ENCODE measurements around the gene CEP41. TPM values are rescaled to one million over a fixed set of nuclear protein-coding genes. Genes with fewer than 3 reads are reported as not detected.

The CEP41 gene
- total and polyA plus RNA-seq, 2 experiments from 2014 or later: 17.4 to 25.0 TPM

DNA sequence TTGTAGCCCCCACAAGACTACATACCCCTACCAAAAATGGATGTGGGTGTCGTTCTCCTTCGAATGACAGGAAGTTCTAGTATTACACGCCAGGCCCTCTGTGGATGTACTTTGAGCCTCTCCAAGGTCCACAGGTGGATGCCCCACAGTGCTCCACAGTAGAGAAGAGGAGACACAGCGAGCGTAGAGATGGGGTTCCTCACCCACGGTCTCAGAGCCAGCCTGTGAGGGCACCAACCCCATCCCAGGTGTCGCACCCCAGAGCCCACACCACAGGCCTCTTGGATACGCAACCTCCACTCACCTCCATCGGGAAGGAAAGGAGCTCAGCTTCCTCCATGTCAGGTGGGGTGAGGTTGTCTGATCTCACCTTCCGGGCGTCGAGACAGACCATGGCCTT, 93.9 kb downstream of the CEP41 start (continued):
- TF ChIP-seq, protein P1, sequence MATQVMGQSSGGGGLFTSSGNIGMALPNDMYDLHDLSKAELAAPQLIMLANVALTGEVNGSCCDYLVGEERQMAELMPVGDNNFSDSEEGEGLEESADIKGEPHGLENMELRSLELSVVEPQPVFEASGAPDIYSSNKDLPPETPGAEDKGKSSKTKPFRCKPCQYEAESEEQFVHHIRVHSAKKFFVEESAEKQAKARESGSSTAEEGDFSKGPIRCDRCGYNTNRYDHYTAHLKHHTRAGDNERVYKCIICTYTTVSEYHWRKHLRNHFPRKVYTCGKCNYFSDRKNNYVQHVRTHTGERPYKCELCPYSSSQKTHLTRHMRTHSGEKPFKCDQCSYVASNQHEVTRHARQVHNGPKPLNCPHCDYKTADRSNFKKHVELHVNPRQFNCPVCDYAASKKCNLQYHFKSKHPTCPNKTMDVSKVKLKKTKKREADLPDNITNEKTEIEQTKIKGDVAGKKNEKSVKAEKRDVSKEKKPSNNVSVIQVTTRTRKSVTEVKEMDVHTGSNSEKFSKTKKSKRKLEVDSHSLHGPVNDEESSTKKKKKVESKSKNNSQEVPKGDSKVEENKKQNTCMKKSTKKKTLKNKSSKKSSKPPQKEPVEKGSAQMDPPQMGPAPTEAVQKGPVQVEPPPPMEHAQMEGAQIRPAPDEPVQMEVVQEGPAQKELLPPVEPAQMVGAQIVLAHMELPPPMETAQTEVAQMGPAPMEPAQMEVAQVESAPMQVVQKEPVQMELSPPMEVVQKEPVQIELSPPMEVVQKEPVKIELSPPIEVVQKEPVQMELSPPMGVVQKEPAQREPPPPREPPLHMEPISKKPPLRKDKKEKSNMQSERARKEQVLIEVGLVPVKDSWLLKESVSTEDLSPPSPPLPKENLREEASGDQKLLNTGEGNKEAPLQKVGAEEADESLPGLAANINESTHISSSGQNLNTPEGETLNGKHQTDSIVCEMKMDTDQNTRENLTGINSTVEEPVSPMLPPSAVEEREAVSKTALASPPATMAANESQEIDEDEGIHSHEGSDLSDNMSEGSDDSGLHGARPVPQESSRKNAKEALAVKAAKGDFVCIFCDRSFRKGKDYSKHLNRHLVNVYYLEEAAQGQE (IDR thresholded peaks at IDR 0.05; ENCODE audit: unreplicated experiment): no peak
- no peak for TF ChIP-seq ZNF114 (CRISPR knock-in tag; IDR thresholded peaks at IDR 0.05)
- no peak for TF ChIP-seq ZNF331 (CRISPR knock-in tag; IDR thresholded peaks at IDR 0.05; ENCODE audit: low read depth)
- no peak for TF ChIP-seq CREB1 (CRISPR knock-in tag; IDR thresholded peaks at IDR 0.05; ENCODE audit: low read depth)

DNA sequence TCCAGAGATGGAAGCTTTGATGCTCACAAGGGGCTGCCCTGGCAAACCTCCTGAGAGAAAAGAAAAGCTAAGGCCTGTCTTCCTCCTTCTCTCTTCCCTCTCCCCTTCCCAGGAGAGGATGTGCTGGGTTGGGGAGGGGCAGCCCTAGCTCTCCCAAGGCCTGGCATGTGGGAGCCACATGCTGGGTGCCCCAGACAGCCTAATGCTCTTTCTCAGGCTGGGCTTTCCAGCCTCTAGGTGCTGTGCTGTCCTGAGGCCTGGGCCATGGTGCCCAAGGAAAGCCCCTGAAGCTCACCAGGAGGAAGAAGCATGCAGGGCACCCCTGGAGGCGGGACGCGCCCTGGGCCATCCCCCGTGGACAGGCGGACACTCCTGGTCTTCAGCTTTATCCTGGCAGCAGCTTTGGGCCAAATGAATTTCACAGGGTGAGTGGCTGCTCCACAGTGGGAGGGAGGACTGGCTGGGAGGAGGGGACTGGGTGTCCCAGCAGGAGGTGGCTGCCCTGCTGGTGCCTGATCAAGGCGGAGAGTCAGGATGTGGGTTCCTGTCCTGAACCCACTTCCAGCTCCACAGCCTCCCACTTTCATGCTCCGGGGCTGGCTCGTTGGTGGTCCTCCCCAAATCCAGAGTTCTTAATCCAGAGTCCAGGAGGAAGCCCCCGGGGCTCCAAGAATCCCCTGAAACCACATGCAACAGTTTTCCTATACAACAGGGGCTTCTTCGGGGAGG, 94.5 kb downstream of the CEP41 start:
- no peak overlapping the region for H3K27ac ChIP-seq (ENCODE audit: low read depth)
- no peaks in the 10 kb centered on the region for H3K36me3 ChIP-seq (ENCODE audit: insufficient read depth)
- no peaks in the 10 kb centered on the region for H4K20me1 ChIP-seq (replicated peaks; ENCODE audit: insufficient read depth)
- H3K79me2 ChIP-seq (replicated peaks; ENCODE audit: insufficient read depth): no peaks in the 10 kb centered on the region
- H3K27me3 ChIP-seq (ENCODE audit: insufficient read depth): no peaks in the 10 kb centered on the region
- H3F3A ChIP-seq (replicated peaks; ENCODE audit: low read depth): no peaks in the 10 kb centered on the region
- H3K9me2 ChIP-seq (ENCODE audit: insufficient read depth): peaks cover 3% of the 10 kb centered on the region; the same call in 1 of the 2 replicates
- DNase-seq (ENCODE audit: low spot score) (no peak), ATAC-seq (no peak)
- Mint-ChIP-seq H3K27me3 (ENCODE audit: insufficient read depth, low read depth, poor library complexity) (peaks cover 17% of the 10 kb centered on the region), H3K36me3 (ENCODE audit: low read depth) (no peaks in the 10 kb centered on the region; the same call in 2 of the 3 replicates), H3K9me3 (0 out of 3 replicates have a peak, but pooled peaks cover 3% of the 10 kb centered on the region), H3K4me1 (peaks cover 25% of the 10 kb centered on the region), H3K27ac (no peak overlapping the region), H3K4me3 (no peak overlapping the region)
- no peak overlapping the region for H3K4me3 ChIP-seq
- TF ChIP-seq, protein P2, sequence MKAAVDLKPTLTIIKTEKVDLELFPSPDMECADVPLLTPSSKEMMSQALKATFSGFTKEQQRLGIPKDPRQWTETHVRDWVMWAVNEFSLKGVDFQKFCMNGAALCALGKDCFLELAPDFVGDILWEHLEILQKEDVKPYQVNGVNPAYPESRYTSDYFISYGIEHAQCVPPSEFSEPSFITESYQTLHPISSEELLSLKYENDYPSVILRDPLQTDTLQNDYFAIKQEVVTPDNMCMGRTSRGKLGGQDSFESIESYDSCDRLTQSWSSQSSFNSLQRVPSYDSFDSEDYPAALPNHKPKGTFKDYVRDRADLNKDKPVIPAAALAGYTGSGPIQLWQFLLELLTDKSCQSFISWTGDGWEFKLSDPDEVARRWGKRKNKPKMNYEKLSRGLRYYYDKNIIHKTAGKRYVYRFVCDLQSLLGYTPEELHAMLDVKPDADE (IDR thresholded peaks at IDR 0.05): no peak
- TF ChIP-seq, protein P3, sequence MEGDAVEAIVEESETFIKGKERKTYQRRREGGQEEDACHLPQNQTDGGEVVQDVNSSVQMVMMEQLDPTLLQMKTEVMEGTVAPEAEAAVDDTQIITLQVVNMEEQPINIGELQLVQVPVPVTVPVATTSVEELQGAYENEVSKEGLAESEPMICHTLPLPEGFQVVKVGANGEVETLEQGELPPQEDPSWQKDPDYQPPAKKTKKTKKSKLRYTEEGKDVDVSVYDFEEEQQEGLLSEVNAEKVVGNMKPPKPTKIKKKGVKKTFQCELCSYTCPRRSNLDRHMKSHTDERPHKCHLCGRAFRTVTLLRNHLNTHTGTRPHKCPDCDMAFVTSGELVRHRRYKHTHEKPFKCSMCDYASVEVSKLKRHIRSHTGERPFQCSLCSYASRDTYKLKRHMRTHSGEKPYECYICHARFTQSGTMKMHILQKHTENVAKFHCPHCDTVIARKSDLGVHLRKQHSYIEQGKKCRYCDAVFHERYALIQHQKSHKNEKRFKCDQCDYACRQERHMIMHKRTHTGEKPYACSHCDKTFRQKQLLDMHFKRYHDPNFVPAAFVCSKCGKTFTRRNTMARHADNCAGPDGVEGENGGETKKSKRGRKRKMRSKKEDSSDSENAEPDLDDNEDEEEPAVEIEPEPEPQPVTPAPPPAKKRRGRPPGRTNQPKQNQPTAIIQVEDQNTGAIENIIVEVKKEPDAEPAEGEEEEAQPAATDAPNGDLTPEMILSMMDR (conservative IDR thresholded peaks at IDR 0.05; ENCODE audit: low read depth in 2 of 2): no peak
- no peak for TF ChIP-seq JUNB (IDR thresholded peaks at IDR 0.05; ENCODE audit: unreplicated experiment)
- no peak for TF ChIP-seq POLR2AphosphoS5 (IDR thresholded peaks at IDR 0.05; ENCODE audit: low read depth)
- TF ChIP-seq ZNF114 (CRISPR knock-in tag; IDR thresholded peaks at IDR 0.05): no peak
- TF ChIP-seq, protein P4, sequence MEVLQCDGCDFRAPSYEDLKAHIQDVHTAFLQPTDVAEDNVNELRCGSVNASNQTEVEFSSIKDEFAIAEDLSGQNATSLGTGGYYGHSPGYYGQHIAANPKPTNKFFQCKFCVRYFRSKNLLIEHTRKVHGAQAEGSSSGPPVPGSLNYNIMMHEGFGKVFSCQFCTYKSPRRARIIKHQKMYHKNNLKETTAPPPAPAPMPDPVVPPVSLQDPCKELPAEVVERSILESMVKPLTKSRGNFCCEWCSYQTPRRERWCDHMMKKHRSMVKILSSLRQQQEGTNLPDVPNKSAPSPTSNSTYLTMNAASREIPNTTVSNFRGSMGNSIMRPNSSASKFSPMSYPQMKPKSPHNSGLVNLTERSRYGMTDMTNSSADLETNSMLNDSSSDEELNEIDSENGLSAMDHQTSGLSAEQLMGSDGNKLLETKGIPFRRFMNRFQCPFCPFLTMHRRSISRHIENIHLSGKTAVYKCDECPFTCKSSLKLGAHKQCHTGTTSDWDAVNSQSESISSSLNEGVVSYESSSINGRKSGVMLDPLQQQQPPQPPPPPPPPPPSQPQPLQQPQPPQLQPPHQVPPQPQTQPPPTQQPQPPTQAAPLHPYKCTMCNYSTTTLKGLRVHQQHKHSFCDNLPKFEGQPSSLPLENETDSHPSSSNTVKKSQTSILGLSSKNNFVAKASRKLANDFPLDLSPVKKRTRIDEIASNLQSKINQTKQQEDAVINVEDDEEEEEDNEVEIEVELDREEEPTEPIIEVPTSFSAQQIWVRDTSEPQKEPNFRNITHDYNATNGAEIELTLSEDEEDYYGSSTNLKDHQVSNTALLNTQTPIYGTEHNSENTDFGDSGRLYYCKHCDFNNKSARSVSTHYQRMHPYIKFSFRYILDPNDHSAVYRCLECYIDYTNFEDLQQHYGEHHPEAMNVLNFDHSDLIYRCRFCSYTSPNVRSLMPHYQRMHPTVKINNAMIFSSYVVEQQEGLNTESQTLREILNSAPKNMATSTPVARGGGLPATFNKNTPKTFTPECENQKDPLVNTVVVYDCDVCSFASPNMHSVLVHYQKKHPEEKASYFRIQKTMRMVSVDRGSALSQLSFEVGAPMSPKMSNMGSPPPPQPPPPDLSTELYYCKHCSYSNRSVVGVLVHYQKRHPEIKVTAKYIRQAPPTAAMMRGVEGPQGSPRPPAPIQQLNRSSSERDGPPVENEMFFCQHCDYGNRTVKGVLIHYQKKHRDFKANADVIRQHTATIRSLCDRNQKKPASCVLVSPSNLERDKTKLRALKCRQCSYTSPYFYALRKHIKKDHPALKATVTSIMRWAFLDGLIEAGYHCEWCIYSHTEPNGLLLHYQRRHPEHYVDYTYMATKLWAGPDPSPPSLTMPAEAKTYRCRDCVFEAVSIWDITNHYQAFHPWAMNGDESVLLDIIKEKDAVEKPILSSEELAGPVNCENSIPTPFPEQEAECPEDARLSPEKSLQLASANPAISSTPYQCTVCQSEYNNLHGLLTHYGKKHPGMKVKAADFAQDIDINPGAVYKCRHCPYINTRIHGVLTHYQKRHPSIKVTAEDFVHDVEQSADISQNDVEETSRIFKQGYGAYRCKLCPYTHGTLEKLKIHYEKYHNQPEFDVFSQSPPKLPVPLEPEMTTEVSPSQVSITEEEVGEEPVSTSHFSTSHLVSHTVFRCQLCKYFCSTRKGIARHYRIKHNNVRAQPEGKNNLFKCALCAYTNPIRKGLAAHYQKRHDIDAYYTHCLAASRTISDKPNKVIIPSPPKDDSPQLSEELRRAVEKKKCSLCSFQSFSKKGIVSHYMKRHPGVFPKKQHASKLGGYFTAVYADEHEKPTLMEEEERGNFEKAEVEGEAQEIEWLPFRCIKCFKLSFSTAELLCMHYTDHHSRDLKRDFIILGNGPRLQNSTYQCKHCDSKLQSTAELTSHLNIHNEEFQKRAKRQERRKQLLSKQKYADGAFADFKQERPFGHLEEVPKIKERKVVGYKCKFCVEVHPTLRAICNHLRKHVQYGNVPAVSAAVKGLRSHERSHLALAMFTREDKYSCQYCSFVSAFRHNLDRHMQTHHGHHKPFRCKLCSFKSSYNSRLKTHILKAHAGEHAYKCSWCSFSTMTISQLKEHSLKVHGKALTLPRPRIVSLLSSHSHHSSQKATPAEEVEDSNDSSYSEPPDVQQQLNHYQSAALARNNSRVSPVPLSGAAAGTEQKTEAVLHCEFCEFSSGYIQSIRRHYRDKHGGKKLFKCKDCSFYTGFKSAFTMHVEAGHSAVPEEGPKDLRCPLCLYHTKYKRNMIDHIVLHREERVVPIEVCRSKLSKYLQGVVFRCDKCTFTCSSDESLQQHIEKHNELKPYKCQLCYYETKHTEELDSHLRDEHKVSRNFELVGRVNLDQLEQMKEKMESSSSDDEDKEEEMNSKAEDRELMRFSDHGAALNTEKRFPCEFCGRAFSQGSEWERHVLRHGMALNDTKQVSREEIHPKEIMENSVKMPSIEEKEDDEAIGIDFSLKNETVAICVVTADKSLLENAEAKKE (CRISPR knock-in tag; IDR thresholded peaks at IDR 0.05): no peak
- no peak for TF ChIP-seq ZNF331 (CRISPR knock-in tag; IDR thresholded peaks at IDR 0.05; ENCODE audit: low read depth)
- TF ChIP-seq EZH2phosphoT487 (IDR thresholded peaks at IDR 0.05; ENCODE audit: unreplicated experiment): no peak
- H2AFZ ChIP-seq: no peak overlapping the region
- H3K4me2 ChIP-seq: no peak overlapping the region
- H3K4me1 ChIP-seq (ENCODE audit: insufficient read depth): peaks cover 16% of the 10 kb centered on the region

All from GM23338 (cell line).